ENCODE results near the gene NINL.

- TF ChIP-seq CTCF (conservative IDR thresholded peaks at IDR 0.05 in 1 of 2, IDR thresholded peaks at IDR 0.05 in 1 of 2; ENCODE audit: extremely low read depth in 1 of 2, insufficient read depth in 1 of 2, low read depth in 1 of 2, low read length in 2 of 2) (no peak), EZH2 (IDR thresholded peaks at IDR 0.05; ENCODE audit: borderline replicate concordance, low read length) (no peak)
Measured at GRCh38 chr20:25489221-25489871, 96.0 kb downstream of the NINL start.
